ENCODE results near the gene MVD.

DNA sequence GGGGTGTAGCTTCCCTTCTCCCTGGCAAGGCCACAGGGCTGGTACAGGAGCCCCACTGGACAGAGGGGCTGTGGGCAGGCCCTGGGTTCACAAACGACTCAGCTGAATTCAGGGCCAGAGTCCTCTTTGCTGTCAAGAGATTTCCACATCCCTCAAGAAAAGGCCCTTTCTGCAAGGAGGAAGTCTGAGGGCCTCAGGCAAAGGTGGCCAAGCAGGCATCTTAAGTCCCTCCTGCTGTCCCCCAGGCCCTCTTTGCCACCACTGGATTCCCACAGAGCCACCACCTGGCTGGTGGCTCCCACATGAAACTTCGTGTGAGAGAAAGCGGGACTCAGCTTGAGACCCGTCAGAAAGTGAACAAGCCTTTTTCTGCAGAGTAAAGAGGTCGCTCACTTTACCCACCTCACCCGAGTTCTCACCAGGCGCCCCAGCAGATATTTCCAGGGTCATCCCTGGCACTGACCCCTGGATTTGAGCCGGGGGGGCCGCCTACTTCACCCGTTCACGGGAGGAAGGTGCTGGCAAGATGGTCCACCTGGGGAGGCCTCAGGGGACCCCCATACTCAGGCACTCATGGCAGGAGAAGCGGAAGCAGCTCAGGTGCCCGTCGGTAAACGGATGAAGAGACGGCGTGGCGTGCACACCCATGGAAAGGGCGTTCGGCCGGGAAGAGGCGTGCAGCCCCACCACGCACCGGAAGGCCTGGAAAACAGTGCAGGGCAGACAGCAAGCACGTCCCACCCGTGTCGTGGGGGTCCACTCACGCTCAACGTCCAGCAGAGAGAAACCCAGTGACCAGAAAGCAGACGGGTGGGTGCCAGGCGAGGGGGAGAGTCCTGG is 39.7 kb upstream of the MVD start:
- TF ChIP-seq GATA2 (IDR thresholded peaks at IDR 0.05; ENCODE audit: low read depth, low read length) = no peak
- no peak for TF ChIP-seq GATA3 (IDR thresholded peaks at IDR 0.05; ENCODE audit: low read depth, low read length)
